ENCODE measurements around the gene ZPBP2.

- TF ChIP-seq YY1 (IDR thresholded peaks at IDR 0.05; ENCODE audit: insufficient read depth, insufficient read length) (no peak), ZNF274 (IDR thresholded peaks at IDR 0.05; ENCODE audit: low read depth, low read length) (no peak), SUZ12 (IDR thresholded peaks at IDR 0.05; ENCODE audit: extremely low read depth, insufficient read depth, insufficient read length) (no peak)
These were observed 31.9 kb upstream of the ZPBP2 start for GRCh38 chr17:39836117-39836516.
